ENCODE data around the gene NAPG. TPM values are rescaled to one million over a fixed set of nuclear protein-coding genes. Genes with fewer than 3 reads are reported as not detected.

The NAPG gene
- total RNA-seq, 1 donor from 2014 or later, result 54.5 TPM

GRCh38 chr18:10488017-10488416 lies 37.8 kb upstream of the NAPG start:
- FAIRE-seq, result no peak

GRCh38 chr18:10490401-10491165 lies 35.2 kb upstream of the NAPG start:
- Histone ChIP-seq H3K4me3 (ENCODE audit: low read depth, low read length) (no peak overlapping the region), H3K36me3 (ENCODE audit: control insufficient read depth, insufficient read depth, low read length) (no peaks in the 10 kb centered on the region), H3K27me3 (ENCODE audit: control insufficient read depth, insufficient read depth, low read length) (peaks cover 2% of the 10 kb centered on the region)
- no peak for DNase-seq (ENCODE audit: low read depth)
- FAIRE-seq, result peak; percentile 28
- TF ChIP-seq CTCF (IDR thresholded peaks at IDR 0.05; ENCODE audit: insufficient read depth, low read length, severe bottlenecking), result no peak

More at GRCh38 chr18:10488017-10488416, 37.8 kb upstream of the NAPG start:
- DNase-seq (ENCODE audit: low read depth), result no peak
- Histone ChIP-seq H3K36me3 (ENCODE audit: control insufficient read depth, insufficient read depth, low read length) (no peaks in the 10 kb centered on the region), H3K4me3 (ENCODE audit: low read depth, low read length) (no peak overlapping the region), H3K27me3 (ENCODE audit: control insufficient read depth, insufficient read depth, low read length) (peaks cover 2% of the 10 kb centered on the region)
- TF ChIP-seq CTCF (IDR thresholded peaks at IDR 0.05; ENCODE audit: insufficient read depth, low read length, severe bottlenecking), result no peak

GRCh38 chr18:10495936-10496335 lies 29.9 kb upstream of the NAPG start:
- no peak for TF ChIP-seq CTCF (IDR thresholded peaks at IDR 0.05; ENCODE audit: insufficient read depth, low read length, severe bottlenecking)
- no peaks in the 10 kb centered on the region for H3K27me3 ChIP-seq (ENCODE audit: control insufficient read depth, insufficient read depth, low read length)
- FAIRE-seq, result no peak
- H3K36me3 ChIP-seq (ENCODE audit: control insufficient read depth, insufficient read depth, low read length), result no peaks in the 10 kb centered on the region
- DNase-seq (ENCODE audit: low read depth), result no peak
- no peak overlapping the region for H3K4me3 ChIP-seq (ENCODE audit: low read depth, low read length)

GRCh38 chr18:10497206-10497749 lies 28.5 kb upstream of the NAPG start:
- Histone ChIP-seq H3K36me3 (ENCODE audit: control insufficient read depth, insufficient read depth, low read length) (no peaks in the 10 kb centered on the region), H3K4me3 (ENCODE audit: low read depth, low read length) (no peak overlapping the region), H3K27me3 (ENCODE audit: control insufficient read depth, insufficient read depth, low read length) (no peaks in the 10 kb centered on the region)
- no peak for FAIRE-seq
- no peak for TF ChIP-seq CTCF (IDR thresholded peaks at IDR 0.05; ENCODE audit: insufficient read depth, low read length, severe bottlenecking)
- DNase-seq (ENCODE audit: low read depth), result no peak

GRCh38 chr18:10499230-10499629 lies 26.6 kb upstream of the NAPG start:
- FAIRE-seq (no peak), DNase-seq (ENCODE audit: low read depth) (no peak)
- H3K27me3 ChIP-seq (ENCODE audit: control insufficient read depth, insufficient read depth, low read length), result no peaks in the 10 kb centered on the region
- H3K36me3 ChIP-seq (ENCODE audit: control insufficient read depth, insufficient read depth, low read length), result no peaks in the 10 kb centered on the region
- no peak overlapping the region for H3K4me3 ChIP-seq (ENCODE audit: low read depth, low read length)
- no peak for TF ChIP-seq CTCF (IDR thresholded peaks at IDR 0.05; ENCODE audit: insufficient read depth, low read length, severe bottlenecking)
